NB4 (cell line): Measurements from ENCODE around the gene ASCC1.
"Not testable (repeated sequence)": the region's sequence is repeated elsewhere in the genome, so short reads cannot be mapped to it uniquely, and the experiment has no call there.

ENCODE experiments used
- DNase-seq: peaks from one replicate; pipeline ENCODE4 v3.0.0; 2010; ENCODE audit warnings: low read depth
- H3K4me3 ChIP-seq: one replicate; pipeline ENCODE4 v1.5.1; 2011; ENCODE audit warnings: mild to moderate bottlenecking, low read depth, low read length, moderate library complexity
- CTCF ChIP-seq: IDR thresholded peaks from one replicate; pipeline ENCODE4 v1.5.1; 2012; ENCODE audit warnings: low read depth, low read length
- MYC ChIP-seq: IDR thresholded peaks from 2 replicates; pipeline ENCODE4 v1.6.1; 2011; ENCODE audit warnings: low read depth, low read length
- POLR2A ChIP-seq: IDR thresholded peaks from 2 replicates; pipeline ENCODE4 v1.6.1; 2011; ENCODE audit warnings: mild to moderate bottlenecking; ENCODE audit not compliant: insufficient read length; ENCODE audit errors: extremely low read depth
- TF ChIP-seq, protein P1 (sequence below): IDR thresholded peaks from 2 replicates; pipeline ENCODE4 v1.6.1; 2011; ENCODE audit warnings: low read depth, low read length

Gene ASCC1

DNA sequence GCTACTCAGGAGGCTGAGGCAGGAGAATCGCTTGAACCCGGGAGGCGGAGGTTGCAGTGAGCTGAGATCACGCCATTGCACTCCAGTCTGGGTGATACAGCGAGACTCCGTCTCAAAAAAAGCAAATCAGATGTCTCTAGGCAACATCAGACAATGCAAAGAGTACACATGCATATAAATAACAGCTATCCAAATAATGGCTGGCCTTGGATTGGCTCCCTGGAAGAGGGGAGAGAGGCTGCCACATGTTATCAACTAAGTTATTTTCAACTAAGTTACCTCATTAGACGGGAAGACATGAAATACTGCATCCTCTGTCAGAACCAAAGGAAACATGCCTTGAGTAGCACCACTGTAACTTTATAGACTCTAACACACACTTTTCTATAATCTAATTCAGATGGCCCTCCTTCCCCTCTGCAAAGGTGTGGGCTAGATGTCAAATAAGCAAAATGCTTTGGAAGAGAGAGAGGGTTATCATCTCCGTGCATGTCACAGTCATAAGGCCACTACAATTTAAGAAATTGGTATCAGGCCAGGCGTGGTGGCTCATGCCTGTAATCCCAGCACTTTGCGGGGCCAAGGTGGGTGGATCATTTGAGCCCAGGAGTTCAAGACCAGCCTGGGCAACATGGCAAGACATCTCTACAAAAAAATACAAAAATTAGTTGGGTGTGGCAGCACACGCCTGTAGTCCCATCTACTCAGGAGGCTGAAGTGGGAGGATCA lies 105.2 kb downstream of the ASCC1 start:
- TF ChIP-seq POLR2A (no peak), CTCF (no peak), MYC (no peak)
- TF ChIP-seq, protein P1, sequence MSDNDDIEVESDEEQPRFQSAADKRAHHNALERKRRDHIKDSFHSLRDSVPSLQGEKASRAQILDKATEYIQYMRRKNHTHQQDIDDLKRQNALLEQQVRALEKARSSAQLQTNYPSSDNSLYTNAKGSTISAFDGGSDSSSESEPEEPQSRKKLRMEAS, result no peak
- no peak overlapping the region for H3K4me3 ChIP-seq
- DNase-seq, result no peak

DNA sequence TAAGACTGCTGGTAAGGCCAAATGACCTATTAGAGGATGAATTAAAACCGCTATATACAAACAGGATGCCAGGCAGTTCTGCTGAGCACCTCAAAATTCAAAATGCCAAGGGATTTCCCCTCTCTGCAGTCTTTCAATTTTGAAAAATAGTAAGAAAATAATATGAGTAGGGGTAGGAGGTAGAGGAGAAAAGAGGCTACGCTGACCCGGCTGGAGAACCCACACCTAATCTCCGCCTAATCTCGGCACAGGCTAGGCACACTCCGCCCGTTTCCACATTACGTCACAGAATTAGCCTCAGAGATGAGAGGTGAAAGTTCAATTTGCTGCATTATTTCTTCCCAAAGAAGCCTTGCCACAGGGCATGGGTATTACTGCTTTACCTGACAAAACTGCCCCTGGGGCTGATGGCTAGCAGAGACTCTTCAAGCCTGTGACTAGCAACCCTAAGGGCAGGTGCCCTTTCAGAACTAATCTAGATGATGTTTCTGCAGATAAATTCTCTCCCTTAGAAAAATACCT lies 106.4 kb downstream of the ASCC1 start:
- TF ChIP-seq POLR2A (no peak), CTCF (no peak)
- TF ChIP-seq, protein P1, result no peak
- no peak overlapping the region for H3K4me3 ChIP-seq
- DNase-seq, result no peak

DNA sequence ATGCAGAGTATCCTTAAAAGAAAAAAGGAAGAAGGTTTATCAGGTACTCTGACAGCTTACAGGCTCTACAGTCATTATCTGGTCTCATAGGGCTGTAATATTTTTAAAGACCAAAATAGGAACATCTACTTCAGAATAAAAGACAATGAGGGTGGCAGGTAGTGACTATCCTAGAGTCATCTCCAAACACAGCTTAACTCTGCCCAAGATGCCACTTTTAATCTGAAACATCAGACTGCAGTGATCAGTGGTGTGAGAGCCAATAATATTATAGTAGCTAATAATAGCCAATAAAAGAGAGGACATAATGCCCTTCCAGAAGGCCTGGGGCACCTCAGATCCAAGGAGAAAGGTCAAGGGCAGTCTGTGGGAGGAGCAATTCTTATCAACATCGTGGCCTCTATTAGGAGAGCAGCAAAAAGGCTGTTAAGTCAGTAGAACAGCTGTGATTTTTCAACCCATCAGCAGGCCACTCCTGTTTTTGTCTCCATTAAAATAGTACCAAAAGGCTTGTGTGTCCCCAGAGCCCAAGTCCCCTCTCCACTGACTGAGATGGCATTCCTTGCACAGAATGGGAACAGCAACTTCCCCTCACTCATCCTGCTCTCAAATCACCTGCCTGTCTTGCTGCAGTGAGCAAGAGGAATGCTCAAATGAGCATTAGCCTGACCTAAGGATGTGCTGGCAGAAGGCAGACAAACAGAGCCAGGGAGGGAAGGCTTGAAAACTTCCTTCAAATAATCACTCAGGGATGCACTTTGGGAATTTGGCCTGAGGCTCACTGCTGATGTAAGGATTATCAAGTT lies 107.0 kb downstream of the ASCC1 start:
- DNase-seq, result no peak
- H3K4me3 ChIP-seq, result no peak overlapping the region
- no peak for TF ChIP-seq POLR2A
- TF ChIP-seq, protein P1, result no peak

DNA sequence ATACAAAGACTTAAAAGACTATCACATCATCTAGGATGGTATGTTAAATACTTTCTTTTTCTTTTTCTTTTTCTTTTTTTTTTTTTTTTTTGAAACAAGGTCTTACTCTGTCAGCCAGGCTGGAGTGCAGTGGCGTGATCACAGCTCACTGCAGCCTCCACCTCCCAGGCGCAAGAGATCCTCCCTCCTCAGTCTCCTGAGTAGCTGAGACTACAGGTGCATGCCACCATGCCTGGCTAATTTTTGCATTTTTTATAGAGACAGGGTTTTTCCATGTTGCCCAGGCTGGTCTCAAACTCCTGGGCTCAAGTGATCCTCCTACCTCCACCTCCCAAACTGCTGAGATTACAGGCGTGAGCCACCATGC lies 108.1 kb downstream of the ASCC1 start:
- not testable (repeated sequence) for DNase-seq, H3K4me3 ChIP-seq

DNA sequence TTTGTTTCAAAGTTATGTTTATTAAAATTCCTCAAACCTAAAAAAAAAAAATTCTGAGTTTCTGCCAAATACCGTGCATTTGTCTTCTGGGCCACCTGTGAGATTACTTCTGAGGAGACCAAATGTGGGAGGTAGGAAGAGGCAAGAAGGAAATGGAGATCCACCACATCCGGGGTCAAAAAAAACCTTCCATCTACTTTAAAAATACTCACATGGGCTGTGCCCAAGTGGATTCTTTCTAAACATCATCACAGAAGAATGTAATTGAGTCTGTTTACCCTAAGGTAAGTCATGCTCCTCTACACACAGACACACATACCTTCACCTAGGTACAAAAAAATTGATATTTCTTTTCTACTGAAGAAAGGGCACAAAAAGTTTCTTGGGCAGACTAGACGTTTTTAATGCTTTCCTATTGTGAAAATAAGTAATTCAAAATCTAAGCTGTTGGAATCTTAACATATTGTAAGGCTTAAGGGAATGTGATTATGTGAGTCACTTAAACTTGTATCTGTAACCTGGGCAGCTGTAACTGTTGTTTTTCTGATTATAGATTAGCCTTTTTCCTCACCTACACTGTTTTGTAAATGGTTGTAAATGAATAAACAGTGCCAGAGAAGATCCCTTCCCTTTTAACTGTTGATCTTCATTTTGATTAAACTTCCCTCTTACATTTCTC lies 108.6 kb downstream of the ASCC1 start:
- DNase-seq, result no peak
- TF ChIP-seq CTCF (no peak), POLR2A (no peak), MYC (no peak)
- TF ChIP-seq, protein P1, result no peak
- no peak overlapping the region for H3K4me3 ChIP-seq

DNA sequence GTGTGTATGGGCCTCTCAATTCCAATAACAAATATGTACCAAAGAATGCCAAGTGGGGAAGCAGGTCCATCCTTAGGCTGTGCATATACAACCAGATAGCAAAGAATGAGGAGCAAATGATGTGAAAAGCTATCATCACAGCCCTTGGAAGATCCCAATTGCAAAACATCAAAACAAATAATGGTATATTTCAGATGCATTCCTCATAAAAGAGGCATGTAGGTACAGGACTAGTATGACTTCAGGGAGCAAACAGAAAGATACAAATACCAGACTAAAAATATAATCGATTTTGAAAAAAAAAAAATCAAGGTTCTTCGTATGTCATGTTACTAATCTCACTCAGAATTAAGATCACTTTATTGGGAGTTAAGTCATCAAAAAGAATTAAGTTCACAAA lies 109.2 kb downstream of the ASCC1 start:
- no peak overlapping the region for H3K4me3 ChIP-seq
- no peak for DNase-seq
- TF ChIP-seq POLR2A (no peak), CTCF (no peak), MYC (no peak)
- TF ChIP-seq, protein P1, result no peak
